HG02759 (cell line): ENCODE measurements around the gene PALD1.

Experiments
- ATAC-seq: cut with Tn5 transposase; IDR thresholded peaks from one replicate; pipeline ENCODE4 v1.9.1; 2021; ENCODE audit warnings: mild to moderate bottlenecking, moderate library complexity; ENCODE audit not compliant: unreplicated experiment

PALD1 gene

DNA sequence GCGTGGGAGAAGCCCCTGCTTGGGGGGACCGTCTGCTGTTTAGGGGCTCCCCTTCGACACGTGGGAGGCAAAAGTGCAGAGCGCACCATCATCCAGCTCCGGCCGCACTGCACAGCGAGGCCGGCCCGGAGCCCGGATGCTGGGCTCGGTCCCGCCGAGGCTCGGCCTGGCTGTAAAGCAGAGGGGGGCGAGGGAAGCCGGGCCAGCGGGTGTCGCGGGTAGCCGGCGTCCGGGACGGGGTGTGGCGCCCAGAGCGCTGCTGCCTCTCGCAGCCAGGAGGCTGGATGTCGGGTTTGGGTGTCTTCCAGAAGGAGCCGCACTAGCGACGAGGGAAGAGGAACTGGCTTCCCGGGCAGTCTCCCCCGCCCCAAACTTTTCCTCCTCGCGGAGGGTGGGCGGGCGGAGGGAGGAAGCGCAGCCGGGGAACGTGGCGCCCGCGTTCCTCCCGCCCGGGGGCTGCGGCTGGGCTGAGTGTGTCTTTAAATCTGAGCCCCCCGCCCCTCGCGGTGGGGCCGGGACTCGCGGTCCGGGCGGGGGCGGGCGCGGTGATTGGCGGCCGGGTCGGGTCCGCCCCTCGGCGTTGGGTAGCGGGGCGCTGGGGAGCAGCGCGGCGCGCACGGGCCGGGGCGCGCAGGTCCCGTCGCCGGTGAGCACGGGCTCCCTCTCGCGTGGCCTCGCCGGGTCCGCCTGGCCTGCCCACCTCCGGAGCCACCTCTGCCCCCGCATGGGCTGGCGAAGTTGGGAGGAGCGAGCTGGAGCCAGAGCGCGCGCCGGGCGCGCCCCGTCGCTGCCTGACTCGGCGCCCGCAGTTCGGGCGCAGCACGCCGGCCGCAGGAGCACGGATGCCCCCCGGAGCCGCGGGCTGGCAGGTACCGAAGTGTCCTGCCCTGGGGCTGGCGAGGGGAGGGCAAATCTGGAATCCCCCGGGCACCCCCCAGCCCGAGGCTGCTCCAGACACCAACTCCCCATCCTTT is at the start of gene PALD1:
TSS of gene PALD1 (plus strand) at position 577 of the 974 bp plus-strand sequence. CDS start 47,185 bp downstream, outside the sequence.
- peak; percentile 40 for ATAC-seq

DNA sequence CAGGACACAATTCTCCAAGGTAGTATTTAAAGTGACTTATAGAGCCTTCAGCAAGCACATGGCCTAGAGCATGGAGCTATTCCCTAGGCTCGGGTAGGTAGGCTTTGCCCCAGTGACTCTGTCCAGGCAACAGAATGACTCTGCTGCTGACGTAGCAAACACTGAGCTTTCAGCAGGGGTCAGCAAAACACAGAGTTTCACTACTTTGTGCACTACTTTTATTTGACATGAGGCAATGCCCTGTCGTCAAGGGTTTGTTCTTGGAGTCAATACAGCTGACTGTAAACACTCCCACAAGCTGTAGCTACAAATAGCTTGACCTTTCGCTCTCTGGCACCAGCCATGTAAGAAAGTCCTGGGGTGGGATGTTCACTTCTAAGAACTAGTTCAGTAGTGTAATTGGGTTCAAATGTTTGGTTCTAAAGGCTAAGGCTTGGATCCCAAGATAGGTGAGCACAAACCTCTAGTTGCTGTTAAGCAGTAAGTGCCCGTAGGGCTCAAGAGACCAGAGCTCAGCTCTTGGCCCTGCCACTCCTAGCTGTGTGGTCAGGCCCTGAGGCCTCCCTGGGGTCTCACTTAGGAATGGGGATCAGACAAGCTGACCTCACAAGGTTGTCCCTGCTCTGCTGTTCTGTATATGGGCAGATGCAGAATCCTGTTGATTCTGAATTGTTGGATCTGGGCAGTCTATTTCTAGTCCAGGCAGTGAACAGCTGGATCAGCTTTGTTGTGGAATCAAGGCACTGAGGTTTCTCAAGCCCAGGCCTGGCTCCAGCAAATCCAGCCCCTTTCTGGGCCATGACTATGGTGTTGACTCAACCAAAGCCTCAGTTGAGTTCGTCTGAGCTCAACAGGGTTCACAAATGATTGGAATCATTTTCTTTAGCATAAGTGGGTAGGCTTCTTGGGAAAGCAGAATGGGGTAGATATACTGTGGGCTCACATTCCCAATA is 47.8 kb upstream of the PALD1 start:
- ATAC-seq = no peak

- no peak for ATAC-seq
These were observed 46.5 kb upstream of the PALD1 start for GRCh38 chr10:70432101-70432500.

GRCh38 chr10:70432561-70433263 is 45.9 kb upstream of the PALD1 start:
- ATAC-seq = no peak

DNA sequence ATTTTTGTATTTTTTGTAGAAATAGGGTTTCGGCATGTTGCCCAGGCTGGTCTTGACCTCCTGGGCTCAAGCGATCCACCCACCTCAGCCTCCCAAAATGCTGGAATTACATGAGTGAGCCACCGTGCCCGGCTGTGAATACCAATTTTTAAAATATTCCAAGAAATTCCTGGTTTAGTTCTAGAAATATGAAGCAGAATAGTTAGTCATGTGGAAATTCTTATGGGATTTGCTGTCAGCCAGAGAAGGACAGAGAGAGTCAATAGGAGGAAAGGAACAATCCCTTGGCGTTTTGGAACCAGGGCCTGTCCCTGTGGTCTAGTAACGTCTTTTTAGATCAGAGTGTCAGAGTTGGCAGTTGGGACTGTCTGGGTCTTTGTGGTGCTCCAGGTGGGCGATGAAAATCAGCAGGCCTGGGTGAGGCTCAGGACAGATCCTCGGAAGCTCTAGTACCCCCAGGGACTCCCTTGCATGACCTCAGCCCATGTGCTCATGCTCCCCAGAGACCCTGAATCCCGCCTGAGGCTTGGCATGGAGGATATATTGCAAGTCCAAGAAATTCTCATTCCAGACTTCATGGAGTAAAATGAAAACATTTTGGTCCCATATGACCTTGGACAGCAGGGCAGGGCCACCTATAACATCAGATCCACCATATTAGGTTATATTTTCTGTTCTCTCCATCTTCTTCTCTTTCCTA is 44.8 kb upstream of the PALD1 start:
- no peak for ATAC-seq

DNA sequence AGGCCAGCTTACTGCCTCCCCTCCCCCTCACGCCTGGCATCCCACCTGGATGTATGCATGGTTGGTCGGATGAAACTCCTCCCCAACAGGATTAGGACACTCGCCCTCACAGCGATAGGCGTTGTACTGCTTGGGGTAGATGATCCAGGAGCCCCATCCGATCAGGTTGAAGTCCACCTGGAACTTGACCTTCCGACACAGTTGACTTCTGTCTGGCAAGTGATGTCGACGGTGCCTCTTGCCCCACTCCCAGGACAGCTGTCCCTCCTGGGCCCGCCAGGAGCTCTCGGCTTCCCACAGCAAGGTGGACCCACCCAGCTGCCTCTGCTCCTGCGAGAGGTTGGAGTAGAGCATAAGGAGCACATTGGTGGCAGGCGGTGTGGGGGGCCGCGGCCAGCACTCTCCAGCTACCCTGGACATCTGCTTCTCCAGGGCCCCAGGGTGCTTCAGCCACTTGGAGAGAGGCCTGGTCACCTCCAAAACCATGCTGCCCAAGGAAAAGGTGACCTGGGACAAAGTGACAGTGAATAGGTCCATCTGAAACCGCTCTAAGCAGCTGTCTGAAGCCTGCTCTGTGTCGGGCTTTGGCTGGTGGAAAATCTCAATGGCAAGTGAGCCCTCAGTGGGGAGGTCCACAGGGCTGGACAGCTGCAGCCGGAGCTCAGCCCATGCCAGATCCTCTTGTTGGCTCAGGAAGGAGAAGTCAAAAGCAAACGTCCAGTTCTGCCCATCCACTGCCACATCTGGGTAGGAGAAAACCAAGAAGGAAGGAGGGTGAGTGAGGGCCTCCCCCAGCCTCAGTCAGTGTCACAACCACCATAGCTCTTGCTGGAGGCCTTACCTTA is 43.1 kb upstream of the PALD1 start:
- ATAC-seq = no peak

DNA sequence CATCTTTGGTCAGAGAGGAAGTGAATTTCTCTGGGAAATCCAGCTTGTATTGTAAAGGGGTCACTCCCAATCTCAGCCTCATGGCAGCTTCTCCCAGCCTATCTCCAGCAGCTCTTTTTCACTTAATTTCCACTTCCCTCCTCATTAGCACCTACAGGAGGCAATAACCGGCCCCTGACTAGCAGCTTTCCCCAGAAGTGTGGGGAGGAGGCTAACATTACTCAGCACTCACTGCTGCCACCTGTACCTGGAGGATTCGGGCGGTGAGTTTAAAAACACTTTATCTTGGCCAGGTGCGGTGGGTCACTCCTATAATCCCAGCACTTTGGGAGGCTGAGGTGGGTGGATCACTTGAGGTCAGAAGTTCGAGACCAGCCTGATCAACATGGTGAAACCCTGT is 40.8 kb upstream of the PALD1 start:
- ATAC-seq = no peak

GRCh38 chr10:70440296-70441160 is 38.0 kb upstream of the PALD1 start:
- no peak for ATAC-seq

- no peak for ATAC-seq
These were observed 37.2 kb upstream of the PALD1 start, which contains the start of gene NODAL for GRCh38 chr10:70441161-70441894. Gene NODAL (minus strand): TSS chr10:70441681. CDS start chr10:70441667, 14 bp downstream.

DNA sequence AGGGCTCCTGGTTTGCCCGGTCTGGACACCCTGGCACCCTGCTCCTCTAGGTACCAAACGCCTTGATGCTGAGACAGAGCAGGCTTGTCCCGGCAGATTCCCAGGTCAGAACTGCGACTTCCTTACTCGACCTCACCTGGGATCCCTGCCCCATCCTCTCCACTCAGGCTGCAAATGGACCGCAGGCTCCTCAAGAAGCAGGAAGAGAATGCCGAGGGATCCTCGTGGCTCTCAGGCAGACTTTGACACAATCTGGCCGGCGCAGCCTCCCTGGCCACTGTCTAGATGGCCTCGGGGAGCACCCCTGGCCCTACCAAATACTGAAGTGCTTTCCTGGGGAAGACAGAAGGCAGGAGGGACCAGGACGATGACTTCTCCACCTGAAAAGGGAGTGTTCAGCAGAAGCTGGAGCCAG is 36.7 kb upstream of the PALD1 start:
- no peak for ATAC-seq

DNA sequence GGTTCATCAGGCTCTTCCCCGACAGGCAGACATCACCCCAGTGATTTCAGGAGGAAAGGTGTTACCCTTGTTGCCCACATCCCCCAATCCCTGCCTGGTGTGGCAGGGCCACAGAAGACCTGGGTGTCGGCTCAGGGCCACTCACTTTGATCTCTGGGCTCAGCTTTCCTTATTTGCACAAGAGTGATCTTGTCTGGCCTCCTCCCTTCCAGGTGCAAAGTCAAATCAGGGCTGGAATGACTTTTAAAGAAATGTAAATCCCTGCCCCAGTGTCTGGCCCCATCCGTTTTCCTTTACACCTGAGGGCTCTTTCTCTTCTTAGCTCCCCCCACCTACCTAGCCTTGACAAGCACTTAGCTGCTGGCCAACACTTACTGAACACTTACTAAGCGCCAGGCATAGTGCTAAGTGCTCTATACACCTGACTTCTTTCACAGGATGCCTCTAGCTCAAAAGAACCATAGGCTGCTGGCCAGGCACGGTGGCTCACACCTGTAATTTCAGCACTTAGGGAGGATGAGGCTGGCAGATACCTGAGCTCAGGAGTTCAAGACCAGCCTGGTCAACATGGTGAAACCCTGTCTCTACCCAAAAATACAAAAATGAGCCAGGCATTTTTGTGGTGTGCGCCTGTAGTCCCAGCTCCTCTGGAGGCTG is 36.1 kb upstream of the PALD1 start:
- ATAC-seq = no peak

DNA sequence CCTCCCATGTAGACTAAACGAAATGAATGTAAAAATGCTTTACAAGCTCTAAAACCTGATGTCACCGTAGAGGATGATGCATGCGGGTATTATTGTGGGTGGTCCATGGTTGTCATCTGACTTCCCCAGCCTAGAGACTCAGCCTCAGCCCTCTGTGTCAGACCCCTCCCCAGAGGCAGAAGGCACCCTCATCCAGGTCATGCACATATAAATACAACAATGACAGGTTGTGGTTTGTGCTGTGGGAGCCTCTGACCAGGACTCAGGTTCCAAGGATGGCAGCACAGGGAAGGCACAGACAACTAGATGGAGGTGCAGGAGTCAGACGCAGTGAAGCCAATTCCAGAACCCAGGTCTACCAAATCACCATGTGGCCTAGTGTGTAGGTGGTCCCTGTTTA is 33.8 kb upstream of the PALD1 start:
- ATAC-seq = no peak

DNA sequence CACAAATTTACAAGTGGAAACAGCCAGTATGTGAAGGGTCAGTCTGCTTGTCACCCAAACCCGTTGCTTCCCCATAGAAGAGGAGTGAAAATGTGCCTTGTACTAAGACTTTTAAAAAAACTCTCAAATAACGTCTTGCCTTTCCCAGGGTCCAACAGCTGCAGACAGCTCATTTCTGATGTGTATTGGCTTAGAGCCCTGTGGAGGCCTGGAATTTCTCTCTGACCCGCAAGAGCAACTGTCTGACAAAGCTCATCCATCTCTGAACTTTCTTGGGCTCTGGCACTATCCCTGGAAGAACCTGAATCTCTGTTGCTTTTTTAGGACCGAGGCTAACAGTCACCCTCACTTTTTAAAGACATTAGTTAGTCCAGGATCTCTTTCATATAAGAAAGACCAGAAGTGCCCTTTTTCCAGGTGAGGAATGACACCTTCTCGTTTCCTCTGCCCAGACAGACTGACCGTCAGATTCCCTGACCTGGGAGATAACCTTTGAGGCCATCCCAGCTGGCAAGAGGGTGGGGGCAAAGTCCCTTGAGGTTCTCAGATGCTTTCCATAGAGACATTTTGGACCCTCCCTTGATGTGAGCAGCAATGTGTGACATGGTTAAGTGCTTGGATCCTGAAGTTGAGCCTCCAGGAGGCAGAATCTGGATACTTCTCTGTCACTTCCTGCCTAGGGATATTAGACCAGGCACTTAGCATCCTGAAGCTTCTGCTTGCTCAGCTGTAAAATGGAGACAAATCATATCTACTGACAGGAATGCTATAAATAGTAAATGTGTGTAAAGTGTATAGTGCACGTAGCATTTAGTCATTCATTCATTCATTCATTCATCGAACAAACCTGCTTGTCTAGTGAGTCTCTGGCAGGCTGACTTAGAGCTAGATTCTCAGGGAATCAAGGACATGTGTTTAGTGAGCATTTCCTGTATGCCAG is 32.6 kb upstream of the PALD1 start:
- no peak for ATAC-seq

DNA sequence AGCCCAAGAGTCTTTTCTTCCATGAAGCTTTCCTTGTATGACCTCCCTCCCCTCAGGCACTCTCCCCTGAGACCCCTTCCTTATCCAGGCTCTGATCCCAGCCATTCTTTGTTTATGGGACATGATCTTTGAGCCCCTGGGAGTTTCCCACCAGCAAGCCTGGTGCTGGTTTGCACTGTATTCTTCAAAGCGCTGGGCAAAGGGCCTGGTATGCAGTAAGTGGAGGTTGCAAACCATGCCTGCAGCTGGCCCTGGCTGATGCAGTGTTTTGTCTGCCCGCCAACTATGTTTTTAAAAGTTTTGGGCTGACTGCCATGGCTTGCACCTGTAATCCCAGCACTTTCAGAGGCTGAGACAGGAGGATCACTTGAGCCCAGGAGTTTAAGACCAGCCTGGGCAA is 30.3 kb upstream of the PALD1 start:
- no peak for ATAC-seq

- no peak for ATAC-seq
These were observed 23.3 kb upstream of the PALD1 start for GRCh38 chr10:70455213-70455630.

DNA sequence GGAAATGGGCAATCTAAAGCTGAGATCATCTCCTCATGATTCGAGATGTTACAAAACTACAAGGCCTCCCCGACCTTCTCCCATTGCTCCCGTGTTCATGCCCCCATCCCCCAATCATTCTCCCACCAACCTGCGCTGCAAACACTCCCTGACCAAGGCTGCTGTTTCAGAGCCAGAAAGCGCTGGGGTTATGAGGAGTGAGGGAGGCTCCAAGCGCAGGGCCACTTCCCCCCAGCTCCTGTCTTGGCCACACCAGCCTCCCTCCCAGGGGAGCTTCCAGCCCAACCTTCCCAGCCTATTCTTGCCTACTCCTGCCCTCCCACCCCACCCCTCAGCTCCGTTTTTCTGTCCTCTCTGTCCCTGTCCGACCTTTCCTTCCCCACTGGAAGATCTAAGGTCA is 22.4 kb upstream of the PALD1 start:
- no peak for ATAC-seq
